Measurements from ENCODE around the gene RGS12. TPM values are rescaled to one million over a fixed set of nuclear protein-coding genes. Genes with fewer than 3 reads are reported as not detected.

Gene RGS12
- total and polyA plus RNA-seq, 2 donors (not counting 1 experiment from before 2014, with no cell fraction given) = 3.5 to 13.9 TPM

GRCh38 chr4:3331511-3332394 lies 38.9 kb downstream of the RGS12 start:
- Histone ChIP-seq H3K79me2 (ENCODE audit: control insufficient read depth, insufficient read depth, low read length) (no peaks in the 10 kb centered on the region), H3K36me3 (replicated peaks in 1 of 2; ENCODE audit: control extremely low read depth in 1 of 2, control insufficient read depth in 1 of 2, extremely low read depth in 1 of 2, insufficient read depth in 2 of 2, low read length in 1 of 2) (no peaks in the 10 kb centered on the region), H3K27me3 (replicated peaks in 1 of 4; ENCODE audit: control extremely low read depth in 1 of 4, control insufficient read depth in 3 of 4, insufficient read depth in 4 of 4, low read length in 3 of 4) (no peaks in the 10 kb centered on the region), H3K9me3 (ENCODE audit: control extremely low read depth in 1 of 3, control insufficient read depth in 2 of 3, insufficient read depth in 1 of 3, low read length in 2 of 3) (no peaks in the 10 kb centered on the region), H3K27ac (ENCODE audit: low read length in 2 of 2) (no peak overlapping the region), H2AFZ (ENCODE audit: insufficient read depth, low read depth, low read length, poor library complexity, severe bottlenecking) (no peak overlapping the region), H3K9ac (ENCODE audit: low read length) (no peak overlapping the region), H3K4me2 (replicated peaks; ENCODE audit: low read depth, low read length, poor library complexity, severe bottlenecking) (no peak overlapping the region), H3K4me1 (ENCODE audit: control insufficient read depth in 2 of 2, insufficient read depth in 2 of 2, low read length in 2 of 2) (no peaks in the 10 kb centered on the region), H3K4me3 (ENCODE audit: control extremely low read depth in 1 of 5, extremely low read depth in 1 of 5, insufficient read depth in 1 of 5, low read depth in 2 of 5, low read length in 4 of 5) (no peak overlapping the region), H4K20me1 (ENCODE audit: control insufficient read depth, insufficient read depth, low read length, poor library complexity, severe bottlenecking) (no peaks in the 10 kb centered on the region)
- peaks cover 6% of the 10 kb centered on the region for H3K4me1 Mint-ChIP-seq
- 94% methylated on average over 22 of the region's 23 CpGs for WGBS (ENCODE audit: insufficient coverage)
- DNase-seq (no peak), ATAC-seq (ENCODE audit: low read depth) (no peak)
- intact Hi-C loops (cut with micrococcal nuclease) = no loop called here
- CTCF ChIA-PET = interaction anchor here (0.7 kb wide), 1 partner anchor 117 kb away, joined by 3 read pairs; no protein-coding TSS in a partner anchor
- H3K9me3 Mint-ChIP-seq (ENCODE audit: insufficient read depth) = no peaks in the 10 kb centered on the region
- no peaks in the 10 kb centered on the region for H3K27me3 Mint-ChIP-seq
- TF ChIP-seq, protein P1, sequence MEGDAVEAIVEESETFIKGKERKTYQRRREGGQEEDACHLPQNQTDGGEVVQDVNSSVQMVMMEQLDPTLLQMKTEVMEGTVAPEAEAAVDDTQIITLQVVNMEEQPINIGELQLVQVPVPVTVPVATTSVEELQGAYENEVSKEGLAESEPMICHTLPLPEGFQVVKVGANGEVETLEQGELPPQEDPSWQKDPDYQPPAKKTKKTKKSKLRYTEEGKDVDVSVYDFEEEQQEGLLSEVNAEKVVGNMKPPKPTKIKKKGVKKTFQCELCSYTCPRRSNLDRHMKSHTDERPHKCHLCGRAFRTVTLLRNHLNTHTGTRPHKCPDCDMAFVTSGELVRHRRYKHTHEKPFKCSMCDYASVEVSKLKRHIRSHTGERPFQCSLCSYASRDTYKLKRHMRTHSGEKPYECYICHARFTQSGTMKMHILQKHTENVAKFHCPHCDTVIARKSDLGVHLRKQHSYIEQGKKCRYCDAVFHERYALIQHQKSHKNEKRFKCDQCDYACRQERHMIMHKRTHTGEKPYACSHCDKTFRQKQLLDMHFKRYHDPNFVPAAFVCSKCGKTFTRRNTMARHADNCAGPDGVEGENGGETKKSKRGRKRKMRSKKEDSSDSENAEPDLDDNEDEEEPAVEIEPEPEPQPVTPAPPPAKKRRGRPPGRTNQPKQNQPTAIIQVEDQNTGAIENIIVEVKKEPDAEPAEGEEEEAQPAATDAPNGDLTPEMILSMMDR (IDR thresholded peaks at IDR 0.05) = no peak
- TF ChIP-seq EZH2 (IDR thresholded peaks at IDR 0.05; ENCODE audit: borderline replicate concordance, insufficient read depth, low read depth, low read length, poor library complexity, severe bottlenecking) = no peak
- POLR2A ChIA-PET = no interaction called here
- H3K27ac Mint-ChIP-seq = no peak overlapping the region
- H3K4me3 Mint-ChIP-seq = no peak overlapping the region

DNA sequence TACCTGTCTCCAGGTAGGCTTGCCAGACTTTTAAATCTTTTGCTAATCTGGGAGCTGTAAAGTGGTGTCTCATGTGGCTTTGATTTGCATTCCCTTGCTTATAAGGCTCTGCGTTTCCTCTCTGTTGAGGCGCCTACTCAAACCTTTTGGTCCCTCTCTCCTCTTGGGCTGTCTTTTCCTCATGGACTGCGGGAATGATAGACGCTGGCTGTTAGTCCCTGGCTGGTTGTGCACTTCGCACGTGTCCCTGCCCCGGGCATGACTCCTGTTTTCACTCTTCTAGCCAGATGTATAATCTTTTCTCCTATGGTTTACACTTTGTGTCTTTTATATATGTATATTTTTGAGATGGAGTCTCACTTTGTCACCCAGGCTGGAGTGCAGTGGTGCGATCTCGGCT lies 39.7 kb downstream of the RGS12 start:
- no peaks in the 10 kb centered on the region for H3K27me3 Mint-ChIP-seq
- Histone ChIP-seq H3K27ac (ENCODE audit: low read length in 2 of 2) (no peak overlapping the region), H4K20me1 (ENCODE audit: control insufficient read depth, insufficient read depth, low read length, poor library complexity, severe bottlenecking) (no peaks in the 10 kb centered on the region), H3K4me2 (replicated peaks; ENCODE audit: low read depth, low read length, poor library complexity, severe bottlenecking) (no peak overlapping the region), H3K79me2 (ENCODE audit: control insufficient read depth, insufficient read depth, low read length) (no peaks in the 10 kb centered on the region), H3K9me3 (ENCODE audit: control extremely low read depth in 1 of 3, control insufficient read depth in 2 of 3, insufficient read depth in 1 of 3, low read length in 2 of 3) (no peaks in the 10 kb centered on the region), H2AFZ (ENCODE audit: insufficient read depth, low read depth, low read length, poor library complexity, severe bottlenecking) (no peak overlapping the region), H3K4me3 (ENCODE audit: control extremely low read depth in 1 of 5, extremely low read depth in 1 of 5, insufficient read depth in 1 of 5, low read depth in 2 of 5, low read length in 4 of 5) (no peak overlapping the region), H3K4me1 (ENCODE audit: control insufficient read depth in 2 of 2, insufficient read depth in 2 of 2, low read length in 2 of 2) (no peaks in the 10 kb centered on the region), H3K36me3 (replicated peaks in 1 of 2; ENCODE audit: control extremely low read depth in 1 of 2, control insufficient read depth in 1 of 2, extremely low read depth in 1 of 2, insufficient read depth in 2 of 2, low read length in 1 of 2) (no peaks in the 10 kb centered on the region), H3K9ac (ENCODE audit: low read length) (no peak overlapping the region), H3K27me3 (replicated peaks in 1 of 4; ENCODE audit: control extremely low read depth in 1 of 4, control insufficient read depth in 3 of 4, insufficient read depth in 4 of 4, low read length in 3 of 4) (no peaks in the 10 kb centered on the region)
- DNase-seq (no peak), ATAC-seq (ENCODE audit: low read depth) (no peak)
- H3K4me1 Mint-ChIP-seq = peaks cover 6% of the 10 kb centered on the region
- ChIA-PET CTCF (no interaction called here), POLR2A (no interaction called here)
- intact Hi-C loops (cut with micrococcal nuclease) = no loop called here
- 82% methylated on average over 4 of the region's 9 CpGs for WGBS (ENCODE audit: insufficient coverage)
- no peak for TF ChIP-seq EZH2 (IDR thresholded peaks at IDR 0.05; ENCODE audit: borderline replicate concordance, insufficient read depth, low read depth, low read length, poor library complexity, severe bottlenecking)
- TF ChIP-seq, protein P1 (IDR thresholded peaks at IDR 0.05) = no peak
- no peaks in the 10 kb centered on the region for H3K9me3 Mint-ChIP-seq (ENCODE audit: insufficient read depth)
- no peak overlapping the region for H3K27ac Mint-ChIP-seq
- no peak overlapping the region for H3K4me3 Mint-ChIP-seq

All from B cell (primary cell).